Memory B cell (primary cell): ENCODE measurements around the gene MYLK3.

Source experiments
- ATAC-seq: fragments of 150-1000 bp; cut with Tn5 transposase; 2 replicates; pipeline ENCODE4 v1.10.0; 2021; ENCODE audit warnings: low read depth, mild to moderate bottlenecking, moderate library complexity
- DNase-seq, 2 donors: peaks; one replicate each; pipeline ENCODE4 v3.0.0; 2022; ENCODE audit warnings: low spot score in 2 of 2
- H3K27ac Mint-ChIP-seq: one replicate; pipeline ENCODE4 v1.8.0; 2022; ENCODE audit warnings: mild to moderate bottlenecking, moderate library complexity, mixed read lengths
- H3K27me3 Mint-ChIP-seq: one replicate; pipeline ENCODE4 v1.8.0; 2022; ENCODE audit warnings: mixed read lengths
- H3K36me3 Mint-ChIP-seq: one replicate; pipeline ENCODE4 v1.8.0; 2022; ENCODE audit warnings: mild to moderate bottlenecking, mixed read lengths
- H3K4me1 Mint-ChIP-seq: one replicate; pipeline ENCODE4 v1.8.0; 2022; ENCODE audit warnings: mixed read lengths
- H3K4me3 Mint-ChIP-seq: one replicate; pipeline ENCODE4 v1.8.0; 2022; ENCODE audit warnings: mild to moderate bottlenecking, moderate library complexity, mixed read lengths
- H3K9me3 Mint-ChIP-seq: one replicate; pipeline ENCODE4 v1.8.0; 2022; ENCODE audit warnings: mixed read lengths

Gene MYLK3

GRCh38 chr16:46727630-46728029 lies 20.5 kb downstream of the MYLK3 start:
- H3K9me3 Mint-ChIP-seq: peaks cover 3% of the 10 kb centered on the region
- no peak for DNase-seq
- no peak for ATAC-seq
- H3K36me3 Mint-ChIP-seq: peaks cover 2% of the 10 kb centered on the region
- H3K27ac Mint-ChIP-seq: no peak overlapping the region
- H3K4me1 Mint-ChIP-seq: no peaks in the 10 kb centered on the region
- H3K4me3 Mint-ChIP-seq: no peak overlapping the region
- no peaks in the 10 kb centered on the region for H3K27me3 Mint-ChIP-seq

GRCh38 chr16:46727184-46727583 lies 21.0 kb downstream of the MYLK3 start:
- H3K4me3 Mint-ChIP-seq: no peak overlapping the region
- DNase-seq: no peak
- peaks cover 3% of the 10 kb centered on the region for H3K9me3 Mint-ChIP-seq
- peaks cover 2% of the 10 kb centered on the region for H3K36me3 Mint-ChIP-seq
- no peaks in the 10 kb centered on the region for H3K27me3 Mint-ChIP-seq
- H3K4me1 Mint-ChIP-seq: no peaks in the 10 kb centered on the region
- no peak for ATAC-seq
- no peak overlapping the region for H3K27ac Mint-ChIP-seq

GRCh38 chr16:46721885-46722284 lies 26.3 kb downstream of the MYLK3 start:
- H3K27ac Mint-ChIP-seq: no peak overlapping the region
- no peak for DNase-seq
- no peaks in the 10 kb centered on the region for H3K27me3 Mint-ChIP-seq
- no peak for ATAC-seq
- H3K4me3 Mint-ChIP-seq: no peak overlapping the region
- peaks cover 3% of the 10 kb centered on the region for H3K9me3 Mint-ChIP-seq
- peaks cover 2% of the 10 kb centered on the region for H3K36me3 Mint-ChIP-seq
- H3K4me1 Mint-ChIP-seq: no peaks in the 10 kb centered on the region

- ATAC-seq (no peak), DNase-seq (no peak)
- no peaks in the 10 kb centered on the region for H3K27me3 Mint-ChIP-seq
- no peaks in the 10 kb centered on the region for H3K9me3 Mint-ChIP-seq
- no peaks in the 10 kb centered on the region for H3K4me1 Mint-ChIP-seq
- H3K36me3 Mint-ChIP-seq: no peaks in the 10 kb centered on the region
- no peak overlapping the region for H3K4me3 Mint-ChIP-seq
- no peak overlapping the region for H3K27ac Mint-ChIP-seq
These were observed 27.5 kb downstream of the MYLK3 start for GRCh38 chr16:46720619-46721018.

- DNase-seq: no peak
- Mint-ChIP-seq H3K27ac (no peak overlapping the region), H3K4me1 (no peaks in the 10 kb centered on the region), H3K36me3 (no peaks in the 10 kb centered on the region), H3K4me3 (no peak overlapping the region), H3K27me3 (no peaks in the 10 kb centered on the region), H3K9me3 (no peaks in the 10 kb centered on the region)
- no peak for ATAC-seq
These were observed 28.6 kb downstream of the MYLK3 start for GRCh38 chr16:46719528-46719927.

GRCh38 chr16:46718214-46718613 lies 29.9 kb downstream of the MYLK3 start:
- H3K4me3 Mint-ChIP-seq: no peak overlapping the region
- no peaks in the 10 kb centered on the region for H3K9me3 Mint-ChIP-seq
- H3K4me1 Mint-ChIP-seq: peaks cover 5% of the 10 kb centered on the region
- no peak for ATAC-seq
- H3K27me3 Mint-ChIP-seq: no peaks in the 10 kb centered on the region
- no peak overlapping the region for H3K27ac Mint-ChIP-seq
- DNase-seq: no peak
- no peaks in the 10 kb centered on the region for H3K36me3 Mint-ChIP-seq

GRCh38 chr16:46717692-46718091 lies 30.5 kb downstream of the MYLK3 start:
- ATAC-seq (no peak), DNase-seq (no peak)
- Mint-ChIP-seq H3K27ac (no peak overlapping the region), H3K4me1 (peaks cover 10% of the 10 kb centered on the region), H3K36me3 (no peaks in the 10 kb centered on the region), H3K9me3 (no peaks in the 10 kb centered on the region), H3K4me3 (no peak overlapping the region), H3K27me3 (no peaks in the 10 kb centered on the region)

GRCh38 chr16:46715769-46716305 lies 32.3 kb downstream of the MYLK3 start:
- DNase-seq: no peak

GRCh38 chr16:46714797-46715591 lies 33.1 kb downstream of the MYLK3 start:
- peaks cover 13% of the 10 kb centered on the region for H3K4me1 Mint-ChIP-seq
- no peaks in the 10 kb centered on the region for H3K27me3 Mint-ChIP-seq
- no peak overlapping the region for H3K27ac Mint-ChIP-seq
- no peak overlapping the region for H3K4me3 Mint-ChIP-seq
- no peaks in the 10 kb centered on the region for H3K9me3 Mint-ChIP-seq
- H3K36me3 Mint-ChIP-seq: no peaks in the 10 kb centered on the region
- no peak for DNase-seq
- no peak for ATAC-seq

More at GRCh38 chr16:46715769-46716305, 32.3 kb downstream of the MYLK3 start:
- no peaks in the 10 kb centered on the region for H3K36me3 Mint-ChIP-seq
- H3K4me1 Mint-ChIP-seq: peaks cover 13% of the 10 kb centered on the region
- no peak overlapping the region for H3K27ac Mint-ChIP-seq
- no peak for ATAC-seq
- no peak overlapping the region for H3K4me3 Mint-ChIP-seq
- H3K9me3 Mint-ChIP-seq: no peaks in the 10 kb centered on the region
- no peaks in the 10 kb centered on the region for H3K27me3 Mint-ChIP-seq

- Mint-ChIP-seq H3K27me3 (no peaks in the 10 kb centered on the region), H3K4me1 (peaks cover 13% of the 10 kb centered on the region), H3K9me3 (no peaks in the 10 kb centered on the region), H3K27ac (no peak overlapping the region), H3K36me3 (no peaks in the 10 kb centered on the region), H3K4me3 (no peak overlapping the region)
- ATAC-seq (no peak), DNase-seq (no peak)
These were observed 34.5 kb downstream of the MYLK3 start for GRCh38 chr16:46713634-46714033.

- no peak overlapping the region for H3K27ac Mint-ChIP-seq
These were observed 35.2 kb downstream of the MYLK3 start for GRCh38 chr16:46712911-46713310.

GRCh38 chr16:46711106-46712058 lies 36.8 kb downstream of the MYLK3 start:
- H3K36me3 Mint-ChIP-seq: no peaks in the 10 kb centered on the region
- DNase-seq (no peak), ATAC-seq (no peak)
- H3K4me1 Mint-ChIP-seq: peaks cover 13% of the 10 kb centered on the region
- H3K4me3 Mint-ChIP-seq: no peak overlapping the region
- H3K27me3 Mint-ChIP-seq: no peaks in the 10 kb centered on the region
- no peak overlapping the region for H3K27ac Mint-ChIP-seq
- no peaks in the 10 kb centered on the region for H3K9me3 Mint-ChIP-seq

More at GRCh38 chr16:46712911-46713310, 35.2 kb downstream of the MYLK3 start:
- peak; percentile 70 for ATAC-seq
- Mint-ChIP-seq H3K4me3 (no peak overlapping the region), H3K9me3 (no peaks in the 10 kb centered on the region), H3K27me3 (no peaks in the 10 kb centered on the region), H3K36me3 (no peaks in the 10 kb centered on the region), H3K4me1 (peaks cover 13% of the 10 kb centered on the region)
- no peak for DNase-seq

GRCh38 chr16:46709469-46710005 lies 38.6 kb downstream of the MYLK3 start:
- H3K27ac Mint-ChIP-seq: no peak overlapping the region
- no peaks in the 10 kb centered on the region for H3K27me3 Mint-ChIP-seq
- H3K4me1 Mint-ChIP-seq: peaks cover 13% of the 10 kb centered on the region
- ATAC-seq: no peak
- no peaks in the 10 kb centered on the region for H3K9me3 Mint-ChIP-seq
- no peak for DNase-seq
- no peaks in the 10 kb centered on the region for H3K36me3 Mint-ChIP-seq
- no peak overlapping the region for H3K4me3 Mint-ChIP-seq

GRCh38 chr16:46706642-46707041 lies 41.5 kb downstream of the MYLK3 start:
- no peaks in the 10 kb centered on the region for H3K9me3 Mint-ChIP-seq
- DNase-seq (no peak), ATAC-seq (no peak)
- H3K4me1 Mint-ChIP-seq: no peaks in the 10 kb centered on the region
- no peaks in the 10 kb centered on the region for H3K36me3 Mint-ChIP-seq
- peak overlapping the region; percentile 69 for H3K27ac Mint-ChIP-seq
- no peak overlapping the region for H3K4me3 Mint-ChIP-seq
- H3K27me3 Mint-ChIP-seq: no peaks in the 10 kb centered on the region
